HepG2 (cell line): ENCODE measurements around the gene INHBE. TPM values are rescaled to one million over a fixed set of nuclear protein-coding genes. Genes with fewer than 3 reads are reported as not detected.

ENCODE experiments used
- DZIP1 ChIP-seq: sonication (generic); formaldehyde crosslinking; IDR thresholded peaks from 2 replicates; pipeline ENCODE4 v1.5.0; 2020; ENCODE audit warnings: mild to moderate bottlenecking, missing genetic modification reagents
- ESRRA ChIP-seq: sonication (generic); formaldehyde crosslinking; IDR thresholded peaks from 2 replicates; pipeline ENCODE4 v1.5.1; 2020; ENCODE audit warnings: mild to moderate bottlenecking, low read depth, missing genetic modification reagents
- FOXA1 ChIP-seq, 2 experiments: fragments of 450-650 bp in 1 of 2; sonication (generic) in 1 of 2; formaldehyde crosslinking in 1 of 2; IDR thresholded peaks; 2 replicates each; pipeline versions ENCODE4 v1.4.0 to v1.6.1; 2016 to 2020; ENCODE audit warnings: missing genetic modification reagents in 1 of 2
- HDAC2 ChIP-seq: sonication (generic); formaldehyde crosslinking; IDR thresholded peaks from 2 replicates; pipeline ENCODE4 v1.4.0; 2020; ENCODE audit warnings: missing genetic modification reagents
- MEIS1 ChIP-seq: sonication (generic); formaldehyde crosslinking; IDR thresholded peaks from 2 replicates; pipeline ENCODE4 v1.9.0; 2021; ENCODE audit warnings: mild to moderate bottlenecking, missing genetic modification reagents, moderate library complexity, borderline replicate concordance
- NCOA5 ChIP-seq: sonication (generic); formaldehyde crosslinking; IDR thresholded peaks from 2 replicates; pipeline ENCODE4 v1.4.0; 2020; ENCODE audit warnings: missing genetic modification reagents
- PAF1 ChIP-seq: IDR thresholded peaks from 2 replicates; pipeline ENCODE4 v1.6.1; 2016; ENCODE audit warnings: missing genetic modification reagents, missing compliant biosample characterization
- PHF21A ChIP-seq: sonication (generic); formaldehyde crosslinking; IDR thresholded peaks from 2 replicates; pipeline ENCODE4 v1.5.0; 2020; ENCODE audit warnings: mild to moderate bottlenecking, missing genetic modification reagents
- ZNF12 ChIP-seq: sonication (generic); formaldehyde crosslinking; IDR thresholded peaks from 2 replicates; pipeline ENCODE4 v1.5.0; 2020; ENCODE audit warnings: missing genetic modification reagents
- ZNF282 ChIP-seq: fragments of 450-650 bp; IDR thresholded peaks from 2 replicates; pipeline ENCODE4 v1.6.1; 2018; ENCODE audit not compliant: partially characterized antibody
- ZNF367 ChIP-seq: sonication (generic); formaldehyde crosslinking; IDR thresholded peaks from 2 replicates; pipeline ENCODE4 v1.4.0; 2020; ENCODE audit warnings: missing genetic modification reagents, borderline replicate concordance
- ZNF607 ChIP-seq: sonication (generic); formaldehyde crosslinking; IDR thresholded peaks from 2 replicates; pipeline ENCODE4 v1.5.1; 2020; ENCODE audit warnings: missing genetic modification reagents, mild to moderate bottlenecking, borderline replicate concordance
- ZNF670 ChIP-seq: sonication (generic); formaldehyde crosslinking; IDR thresholded peaks from 2 replicates; pipeline ENCODE4 v1.8.0; 2022; ENCODE audit warnings: mild to moderate bottlenecking, missing genetic modification reagents, borderline replicate concordance
- ZNF75D ChIP-seq: sonication (generic); formaldehyde crosslinking; IDR thresholded peaks from 2 replicates; pipeline ENCODE4 v1.8.1; 2023; ENCODE audit warnings: missing genetic modification reagents, mild to moderate bottlenecking, borderline replicate concordance
- ZSCAN12 ChIP-seq: sonication (generic); formaldehyde crosslinking; IDR thresholded peaks from 2 replicates; pipeline ENCODE4 v1.9.0; 2021; ENCODE audit warnings: mild to moderate bottlenecking, missing genetic modification reagents
- polyA plus RNA-seq, 8 experiments: library from polyadenylated mRNA; depleted of rRNA in 3 of 8; stranded (reverse) in 7 of 8; unstranded in 1 of 8; fragments of >200 nt; fragmentation: Illumina TruSeq in 4 of 8; extraction: Trizol in 4 of 8; gene quantifications; 2 replicates each; pipeline versions ENCODE4 v1.2.1 to v1.2.3, GENCODE V29; 2011 to 2016; ENCODE audit warnings: low read depth in 4 of 8, missing spikeins in 1 of 8, mixed read lengths in 1 of 8; ENCODE audit not compliant: insufficient read depth in 1 of 8
- total RNA-seq, 5 experiments: library from RNA; depleted of rRNA; stranded (reverse); fragments of >200 nt; fragmentation: Illumina TruSeq; extraction: Trizol; gene quantifications; 2 replicates each; pipeline ENCODE4 v1.2.3, GENCODE V29; 2016; ENCODE audit warnings: low read depth in 1 of 5
- TF ChIP-seq, protein P1 (sequence below): sonication (generic); formaldehyde crosslinking; IDR thresholded peaks from 2 replicates; pipeline ENCODE4 v1.4.0; 2020; ENCODE audit warnings: missing genetic modification reagents, borderline replicate concordance
- TF ChIP-seq, protein P2 (sequence below): IDR thresholded peaks from 2 replicates; pipeline ENCODE4 v1.6.1; 2016; ENCODE audit warnings: missing compliant biosample characterization, missing genetic modification reagents, borderline replicate concordance
- TF ChIP-seq, protein P3 (sequence below): sonication (generic); formaldehyde crosslinking; IDR thresholded peaks from 2 replicates; pipeline ENCODE4 v1.5.0; 2020; ENCODE audit warnings: missing genetic modification reagents, mild to moderate bottlenecking, borderline replicate concordance
- TF ChIP-seq, protein P4 (sequence below): sonication (generic); formaldehyde crosslinking; conservative IDR thresholded peaks from 2 replicates; pipeline ENCODE4 v1.4.0; 2020; ENCODE audit warnings: missing genetic modification reagents

INHBE gene
- total and polyA plus RNA-seq, 2 of the 13 experiments (the other 11 are each of a cell fraction or from before 2014, with no cell fraction given), result 17.0 to 32.0 TPM

GRCh38 chr12:57434517-57435223 lies 20.4 kb upstream of the INHBE start, which contains the start of gene INHBC (continued):
- TF ChIP-seq ZNF12 (CRISPR knock-in tag) (peak; percentile 74), DZIP1 (CRISPR knock-in tag) (peak; percentile 62; the same call in 1 of the 2 replicates), ZNF607 (CRISPR knock-in tag) (no peak), ESRRA (CRISPR knock-in tag) (peak; percentile 53; the same call in 1 of the 2 replicates), ZNF367 (CRISPR knock-in tag) (no peak), ZSCAN12 (CRISPR knock-in tag) (no peak), ZNF670 (CRISPR knock-in tag) (no peak), PAF1 (no peak), HDAC2 (CRISPR knock-in tag) (no peak; the same call in 1 of the 2 replicates), PHF21A (CRISPR knock-in tag) (peak; percentile 36; the same call in 1 of the 2 replicates), ZNF75D (CRISPR knock-in tag) (0 out of 2 replicates have a peak, but pooled peaks have one; percentile 23), MEIS1 (peak; percentile 51; the same call in 1 of the 2 replicates), FOXA1 (IDR thresholded peaks at IDR 0.05) (no peak), FOXA1 (CRISPR knock-in tag; IDR thresholded peaks at IDR 0.05) (no peak), NCOA5 (no peak), ZNF282 (no peak)
- TF ChIP-seq, protein P1, sequence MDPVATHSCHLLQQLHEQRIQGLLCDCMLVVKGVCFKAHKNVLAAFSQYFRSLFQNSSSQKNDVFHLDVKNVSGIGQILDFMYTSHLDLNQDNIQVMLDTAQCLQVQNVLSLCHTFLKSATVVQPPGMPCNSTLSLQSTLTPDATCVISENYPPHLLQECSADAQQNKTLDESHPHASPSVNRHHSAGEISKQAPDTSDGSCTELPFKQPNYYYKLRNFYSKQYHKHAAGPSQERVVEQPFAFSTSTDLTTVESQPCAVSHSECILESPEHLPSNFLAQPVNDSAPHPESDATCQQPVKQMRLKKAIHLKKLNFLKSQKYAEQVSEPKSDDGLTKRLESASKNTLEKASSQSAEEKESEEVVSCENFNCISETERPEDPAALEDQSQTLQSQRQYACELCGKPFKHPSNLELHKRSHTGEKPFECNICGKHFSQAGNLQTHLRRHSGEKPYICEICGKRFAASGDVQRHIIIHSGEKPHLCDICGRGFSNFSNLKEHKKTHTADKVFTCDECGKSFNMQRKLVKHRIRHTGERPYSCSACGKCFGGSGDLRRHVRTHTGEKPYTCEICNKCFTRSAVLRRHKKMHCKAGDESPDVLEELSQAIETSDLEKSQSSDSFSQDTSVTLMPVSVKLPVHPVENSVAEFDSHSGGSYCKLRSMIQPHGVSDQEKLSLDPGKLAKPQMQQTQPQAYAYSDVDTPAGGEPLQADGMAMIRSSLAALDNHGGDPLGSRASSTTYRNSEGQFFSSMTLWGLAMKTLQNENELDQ (CRISPR knock-in tag), result no peak
- TF ChIP-seq, protein P2, sequence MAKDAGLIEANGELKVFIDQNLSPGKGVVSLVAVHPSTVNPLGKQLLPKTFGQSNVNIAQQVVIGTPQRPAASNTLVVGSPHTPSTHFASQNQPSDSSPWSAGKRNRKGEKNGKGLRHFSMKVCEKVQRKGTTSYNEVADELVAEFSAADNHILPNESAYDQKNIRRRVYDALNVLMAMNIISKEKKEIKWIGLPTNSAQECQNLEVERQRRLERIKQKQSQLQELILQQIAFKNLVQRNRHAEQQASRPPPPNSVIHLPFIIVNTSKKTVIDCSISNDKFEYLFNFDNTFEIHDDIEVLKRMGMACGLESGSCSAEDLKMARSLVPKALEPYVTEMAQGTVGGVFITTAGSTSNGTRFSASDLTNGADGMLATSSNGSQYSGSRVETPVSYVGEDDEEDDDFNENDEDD, result no peak
- TF ChIP-seq, protein P3, sequence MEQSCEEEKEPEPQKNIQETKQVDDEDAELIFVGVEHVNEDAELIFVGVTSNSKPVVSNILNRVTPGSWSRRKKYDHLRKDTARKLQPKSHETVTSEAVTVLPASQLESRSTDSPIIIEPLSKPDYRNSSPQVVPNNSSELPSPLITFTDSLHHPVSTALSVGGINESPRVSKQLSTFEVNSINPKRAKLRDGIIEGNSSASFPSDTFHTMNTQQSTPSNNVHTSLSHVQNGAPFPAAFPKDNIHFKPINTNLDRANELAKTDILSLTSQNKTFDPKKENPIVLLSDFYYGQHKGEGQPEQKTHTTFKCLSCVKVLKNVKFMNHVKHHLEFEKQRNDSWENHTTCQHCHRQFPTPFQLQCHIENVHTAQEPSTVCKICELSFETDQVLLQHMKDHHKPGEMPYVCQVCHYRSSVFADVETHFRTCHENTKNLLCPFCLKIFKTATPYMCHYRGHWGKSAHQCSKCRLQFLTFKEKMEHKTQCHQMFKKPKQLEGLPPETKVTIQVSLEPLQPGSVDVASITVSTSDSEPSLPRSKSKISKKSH, result peak; percentile 81
- TF ChIP-seq, protein P4, sequence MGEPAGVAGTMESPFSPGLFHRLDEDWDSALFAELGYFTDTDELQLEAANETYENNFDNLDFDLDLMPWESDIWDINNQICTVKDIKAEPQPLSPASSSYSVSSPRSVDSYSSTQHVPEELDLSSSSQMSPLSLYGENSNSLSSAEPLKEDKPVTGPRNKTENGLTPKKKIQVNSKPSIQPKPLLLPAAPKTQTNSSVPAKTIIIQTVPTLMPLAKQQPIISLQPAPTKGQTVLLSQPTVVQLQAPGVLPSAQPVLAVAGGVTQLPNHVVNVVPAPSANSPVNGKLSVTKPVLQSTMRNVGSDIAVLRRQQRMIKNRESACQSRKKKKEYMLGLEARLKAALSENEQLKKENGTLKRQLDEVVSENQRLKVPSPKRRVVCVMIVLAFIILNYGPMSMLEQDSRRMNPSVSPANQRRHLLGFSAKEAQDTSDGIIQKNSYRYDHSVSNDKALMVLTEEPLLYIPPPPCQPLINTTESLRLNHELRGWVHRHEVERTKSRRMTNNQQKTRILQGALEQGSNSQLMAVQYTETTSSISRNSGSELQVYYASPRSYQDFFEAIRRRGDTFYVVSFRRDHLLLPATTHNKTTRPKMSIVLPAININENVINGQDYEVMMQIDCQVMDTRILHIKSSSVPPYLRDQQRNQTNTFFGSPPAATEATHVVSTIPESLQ (CRISPR knock-in tag), result no peak
